ENCODE results near the gene BTF3L4.
"Not testable (repeated sequence)": the region's sequence is repeated elsewhere in the genome, so short reads cannot be mapped to it uniquely, and the experiment has no call there.

BTF3L4 gene

GRCh38 chr1:52063192-52063591 is 7.1 kb downstream of the BTF3L4 start:
- no peak overlapping the region for H3K4me3 ChIP-seq (replicated peaks in 1 of 2; ENCODE audit: low read depth in 2 of 2, low read length in 2 of 2)
- DNase-seq (ENCODE audit: low read depth in 2 of 2) = no peak
- TF ChIP-seq CTCF (IDR thresholded peaks at IDR 0.05; ENCODE audit: low read depth, low read length) = no peak

GRCh38 chr1:52070704-52071103 is 14.6 kb downstream of the BTF3L4 start:
- DNase-seq (ENCODE audit: low read depth in 2 of 2) = no peak
- no peak for TF ChIP-seq CTCF (IDR thresholded peaks at IDR 0.05; ENCODE audit: low read depth, low read length)
- no peak overlapping the region for H3K4me3 ChIP-seq (replicated peaks in 1 of 2; ENCODE audit: low read depth in 2 of 2, low read length in 2 of 2)

- no peak overlapping the region for H3K4me3 ChIP-seq (replicated peaks in 1 of 2; ENCODE audit: low read depth in 2 of 2, low read length in 2 of 2)
- no peak for DNase-seq (ENCODE audit: low read depth in 2 of 2)
- TF ChIP-seq CTCF (IDR thresholded peaks at IDR 0.05; ENCODE audit: low read depth, low read length) = no peak
These were observed 16.2 kb downstream of the BTF3L4 start for GRCh38 chr1:52072291-52072690.

- not testable (repeated sequence) for H3K4me3 ChIP-seq (replicated peaks in 1 of 2; ENCODE audit: low read depth in 2 of 2, low read length in 2 of 2); DNase-seq (ENCODE audit: low read depth in 2 of 2)
These were observed 21.2 kb downstream of the BTF3L4 start for GRCh38 chr1:52077277-52077676.

GRCh38 chr1:52080014-52080415 is 23.9 kb downstream of the BTF3L4 start:
- TF ChIP-seq CTCF (IDR thresholded peaks at IDR 0.05; ENCODE audit: low read depth, low read length) = no peak
- no peak overlapping the region for H3K4me3 ChIP-seq (replicated peaks in 1 of 2; ENCODE audit: low read depth in 2 of 2, low read length in 2 of 2)
- DNase-seq (ENCODE audit: low read depth in 2 of 2) = no peak

- not testable (repeated sequence) for DNase-seq (ENCODE audit: low read depth in 2 of 2); H3K4me3 ChIP-seq (replicated peaks in 1 of 2; ENCODE audit: low read depth in 2 of 2, low read length in 2 of 2)
These were observed 31.8 kb downstream of the BTF3L4 start for GRCh38 chr1:52087892-52088291.

- DNase-seq (ENCODE audit: low read depth in 2 of 2); H3K4me3 ChIP-seq (replicated peaks in 1 of 2; ENCODE audit: low read depth in 2 of 2, low read length in 2 of 2): not testable (repeated sequence)
These were observed 38.2 kb downstream of the BTF3L4 start for GRCh38 chr1:52094300-52094699.

- no peak for DNase-seq (ENCODE audit: low read depth in 2 of 2)
- no peak overlapping the region for H3K4me3 ChIP-seq (replicated peaks in 1 of 2; ENCODE audit: low read depth in 2 of 2, low read length in 2 of 2)
- no peak for TF ChIP-seq CTCF (IDR thresholded peaks at IDR 0.05; ENCODE audit: low read depth, low read length)
These were observed 40.1 kb downstream of the BTF3L4 start for GRCh38 chr1:52096216-52096615.
